HEK293 (cell line): ENCODE measurements around the gene SPECC1.

ENCODE experiments used
- CTCF ChIA-PET: fragments of 350-600 bp; formaldehyde crosslinking; extraction: SDS; loops from one replicate; lab custom pipeline; 2021; ENCODE audit warnings: antibody characterized with exemption; lab: Yijun Ruan, JAX
- POLR2A ChIA-PET: fragments of 300-600 bp; formaldehyde crosslinking; extraction: SDS; loops from one replicate; lab custom pipeline; 2020; ENCODE audit warnings: antibody characterized with exemption, inconsistent platforms; lab: Yijun Ruan, JAX
- H3K27ac ChIP-seq: fragments of 200-500 bp; sonication (Bioruptor generic); 2 replicates; pipeline ENCODE4 v1.5.1; 2014; ENCODE audit warnings: low read depth, low read length, control low read depth, inconsistent platforms; ENCODE audit errors: extremely low read depth
- H3K36me3 ChIP-seq, 2 experiments: fragments of 200-500 bp in 1 of 2; sonication (Bioruptor generic) in 1 of 2; 1 replicate in 1 of 2; 2 replicates in 1 of 2; pipeline ENCODE4 v1.5.1; 2014 to 2017; ENCODE audit warnings: inconsistent platforms in 2 of 2, low read length in 2 of 2; ENCODE audit not compliant: control insufficient read depth in 2 of 2, insufficient read depth in 1 of 2
- H3K4me1 ChIP-seq: fragments of 200-500 bp; sonication (Bioruptor generic); 2 replicates; pipeline ENCODE4 v1.5.1; 2014; ENCODE audit warnings: mild to moderate bottlenecking, low read length, inconsistent platforms; ENCODE audit not compliant: control insufficient read depth, insufficient read depth
- H3K4me3 ChIP-seq: 2 replicates; pipeline ENCODE4 v1.5.1; 2011; ENCODE audit warnings: low read depth, mild to moderate bottlenecking, control low read depth, low read length, moderate library complexity
- H3K9me3 ChIP-seq: fragments of 200-500 bp; sonication (Bioruptor generic); 2 replicates; pipeline ENCODE4 v1.5.1; 2014; ENCODE audit warnings: low read depth, low read length, inconsistent platforms; ENCODE audit not compliant: control insufficient read depth, insufficient read depth
- BCL6B ChIP-seq: fragments of 450-650 bp; formaldehyde crosslinking; IDR thresholded peaks from 2 replicates; pipeline ENCODE4 v1.5.1; 2017; ENCODE audit warnings: missing biosample characterization, missing genetic modification characterization
- GLI2 ChIP-seq: fragments of 450-650 bp; formaldehyde crosslinking; IDR thresholded peaks from 2 replicates; pipeline ENCODE4; 2017; ENCODE audit warnings: missing biosample characterization, missing genetic modification characterization, low read depth, borderline replicate concordance
- KLF10 ChIP-seq: fragments of 450-650 bp; IDR thresholded peaks from 2 replicates; pipeline ENCODE4 v1.5.1; 2018; ENCODE audit warnings: missing biosample characterization, mild to moderate bottlenecking, missing genetic modification characterization
- OSR2 ChIP-seq: fragments of 450-650 bp; formaldehyde crosslinking; IDR thresholded peaks from 2 replicates; pipeline ENCODE4 v1.5.1; 2016; ENCODE audit warnings: missing biosample characterization, missing genetic modification characterization
- PRDM6 ChIP-seq: fragments of 450-650 bp; formaldehyde crosslinking; IDR thresholded peaks from 2 replicates; pipeline ENCODE4 v1.5.1; 2017; ENCODE audit warnings: missing biosample characterization, missing genetic modification characterization
- SCRT2 ChIP-seq: fragments of 450-650 bp; formaldehyde crosslinking; IDR thresholded peaks from 2 replicates; pipeline ENCODE4 v1.5.1; 2016; ENCODE audit warnings: missing biosample characterization, missing genetic modification characterization
- SP7 ChIP-seq: fragments of 450-650 bp; formaldehyde crosslinking; IDR thresholded peaks from 2 replicates; pipeline ENCODE4 v1.5.1; 2016; ENCODE audit warnings: missing biosample characterization, missing genetic modification characterization
- ZFP37 ChIP-seq: fragments of 450-650 bp; formaldehyde crosslinking; IDR thresholded peaks from 2 replicates; pipeline ENCODE4 v1.5.1; 2016; ENCODE audit warnings: missing biosample characterization, missing genetic modification characterization
- ZIC2 ChIP-seq: fragments of 450-650 bp; formaldehyde crosslinking; IDR thresholded peaks from 2 replicates; pipeline ENCODE4 v1.5.1; 2016; ENCODE audit warnings: missing biosample characterization, missing genetic modification characterization
- ZNF148 ChIP-seq: fragments of 450-650 bp; formaldehyde crosslinking; IDR thresholded peaks from 2 replicates; pipeline ENCODE4 v1.5.0; 2017; ENCODE audit warnings: missing biosample characterization, missing genetic modification characterization, borderline replicate concordance
- ZNF19 ChIP-seq: fragments of 450-650 bp; formaldehyde crosslinking; IDR thresholded peaks from 2 replicates; pipeline ENCODE4; 2016; ENCODE audit warnings: missing biosample characterization, missing genetic modification characterization, low read depth
- ZNF2 ChIP-seq: fragments of 450-650 bp; formaldehyde crosslinking; IDR thresholded peaks from 2 replicates; pipeline ENCODE4 v1.5.1; 2016; ENCODE audit warnings: missing biosample characterization, missing genetic modification characterization
- ZNF292 ChIP-seq: fragments of 450-650 bp; formaldehyde crosslinking; IDR thresholded peaks from 2 replicates; pipeline ENCODE4 v1.5.1; 2016; ENCODE audit warnings: low read depth, missing biosample characterization, missing genetic modification characterization, borderline replicate concordance
- ZNF341 ChIP-seq: fragments of 450-650 bp; formaldehyde crosslinking; IDR thresholded peaks from 2 replicates; pipeline ENCODE4; 2016; ENCODE audit warnings: low read depth, missing biosample characterization, missing genetic modification characterization
- ZNF37A ChIP-seq: fragments of 450-650 bp; IDR thresholded peaks from 2 replicates; pipeline ENCODE4 v1.5.1; 2018; ENCODE audit warnings: missing biosample characterization, missing genetic modification characterization
- ZNF426 ChIP-seq: fragments of 450-650 bp; formaldehyde crosslinking; IDR thresholded peaks from 2 replicates; pipeline ENCODE4 v1.5.1; 2017; ENCODE audit warnings: missing biosample characterization, missing genetic modification characterization, mild to moderate bottlenecking, inconsistent platforms, moderate library complexity
- ZNF488 ChIP-seq: fragments of 450-650 bp; formaldehyde crosslinking; IDR thresholded peaks from 2 replicates; pipeline ENCODE4 v1.5.1; 2016; ENCODE audit warnings: missing biosample characterization, missing genetic modification characterization
- ZNF544 ChIP-seq: fragments of 450-650 bp; formaldehyde crosslinking; IDR thresholded peaks from 2 replicates; pipeline ENCODE4 v1.5.0; 2017; ENCODE audit warnings: missing biosample characterization, missing genetic modification characterization
- ZNF585B ChIP-seq: fragments of 450-650 bp; formaldehyde crosslinking; IDR thresholded peaks from 2 replicates; pipeline ENCODE4 v1.5.1; 2016; ENCODE audit warnings: missing biosample characterization, missing genetic modification characterization
- ZNF677 ChIP-seq: fragments of 450-650 bp; IDR thresholded peaks from 2 replicates; pipeline ENCODE4 v1.5.0; 2018; ENCODE audit warnings: missing biosample characterization, mild to moderate bottlenecking, missing genetic modification characterization, moderate library complexity
- ZNF707 ChIP-seq: fragments of 450-650 bp; formaldehyde crosslinking; IDR thresholded peaks from 2 replicates; pipeline ENCODE4 v1.5.1; 2016; ENCODE audit warnings: missing biosample characterization, missing genetic modification characterization
- ZSCAN16 ChIP-seq: fragments of 450-650 bp; formaldehyde crosslinking; IDR thresholded peaks from 2 replicates; pipeline ENCODE4 v1.5.1; 2016; ENCODE audit warnings: missing biosample characterization, missing genetic modification characterization

Gene SPECC1

GRCh38 chr17:20256144-20256543, 247.0 kb downstream of the SPECC1 start:
- ChIA-PET POLR2A (no interaction called here), CTCF (interaction anchor here (0.9 to 1.0 kb wide), 3 partner anchors 29 to 263 kb away, joined by 3 to 7 read pairs (median 4); no protein-coding TSS in a partner anchor)
- Histone ChIP-seq H3K9me3 (no peaks in the 10 kb centered on the region), H3K4me3 (no peak overlapping the region)
- TF ChIP-seq ZNF488 (tag by site-specific recombination) (no peak), ZNF677 (peak; percentile 80), SP7 (tag by site-specific recombination) (peak; percentile 44; the same call in 1 of the 2 replicates), ZNF19 (tag by site-specific recombination) (no peak), SCRT2 (tag by site-specific recombination) (peak; percentile 56; the same call in 1 of the 2 replicates), OSR2 (tag by site-specific recombination) (peak; percentile 58), ZNF341 (tag by site-specific recombination) (no peak), KLF10 (tag by site-specific recombination) (no peak), PRDM6 (tag by site-specific recombination) (peak; percentile 90), ZNF585B (tag by site-specific recombination) (no peak), ZNF148 (tag by site-specific recombination) (no peak), ZNF426 (tag by site-specific recombination) (no peak), ZNF707 (tag by site-specific recombination) (no peak), ZFP37 (no peak), ZNF2 (no peak), ZSCAN16 (tag by site-specific recombination) (no peak), ZNF292 (no peak), BCL6B (tag by site-specific recombination) (peak; percentile 23; the same call in 1 of the 2 replicates), ZNF544 (no peak), GLI2 (tag by site-specific recombination) (no peak), ZNF37A (tag by site-specific recombination) (no peak), ZIC2 (tag by site-specific recombination) (peak; percentile 58)
- TF ChIP-seq, all 188 proteins: peak for 7
- Histone ChIP-seq H3K27ac (no peak overlapping the region), H3K36me3 (peaks cover 18 to 25% of the 10 kb centered on the region in 2 experiments), H3K4me1 (peaks cover 6% of the 10 kb centered on the region; the same call in 1 of the 2 replicates)
